GM12878 (cell line): ENCODE results near the gene DMRT2. TPM values are rescaled to one million over a fixed set of nuclear protein-coding genes. Genes with fewer than 3 reads are reported as not detected.
A peak's percentile ranks its signal among the peaks of the same experiment; 100 is the strongest.

Experiments
- ATAC-seq: fragments of 200-7000 bp; cut with Tn5 transposase; 3 replicates; pipeline ENCODE4 v1.9.1; 2020; ENCODE audit warnings: mild to moderate bottlenecking, moderate library complexity
- BruUV-seq: library from RNA; stranded (reverse); fragments of 400-500 nt; replicated peaks from 2 replicates; lab custom pipeline; 2021; lab: Mats Ljungman, UMichigan
- CTCF ChIA-PET: fragments of 300-600 bp; sonication (Branson Sonifier 250); formaldehyde crosslinking; extraction: SDS; loops from one replicate; lab custom pipeline; 2021; ENCODE audit warnings: inconsistent platforms; lab: Yijun Ruan, JAX
- POLR2A ChIA-PET: fragments of 350-600 bp; formaldehyde crosslinking; extraction: SDS; loops from one replicate; lab custom pipeline; 2021; ENCODE audit warnings: inconsistent platforms; lab: Charles Lee
- RAD21 ChIA-PET: fragments of 300-600 bp; sonication (Branson Sonifier 250); formaldehyde crosslinking; loops from one replicate; lab custom pipeline; 2023; ENCODE audit warnings: antibody characterized with exemption; ENCODE audit not compliant: unreplicated experiment; lab: Charles Lee
- SMC1A ChIA-PET: fragments of 300-600 bp; sonication (Branson Sonifier 250); formaldehyde crosslinking; loops from one replicate; lab custom pipeline; 2023; ENCODE audit not compliant: unreplicated experiment, uncharacterized antibody; lab: Charles Lee
- DNase-seq: peaks from one replicate; pipeline ENCODE4 v3.0.0-alpha.2; 2011; ENCODE audit warnings: low read depth, low spot score
- FAIRE-seq: peaks from 3 replicates; lab custom pipeline; 2011; peaks lifted over from hg19 to GRCh38; lab: Jason Lieb, UNC
- H2AFZ ChIP-seq: 2 replicates; pipeline ENCODE4 v1.6.0; 2011; ENCODE audit warnings: low read depth, low read length, control low read depth; ENCODE audit not compliant: control insufficient read depth
- H3K27ac ChIP-seq: 2 replicates; pipeline ENCODE4 v1.5.1; 2011; ENCODE audit warnings: control low read depth; ENCODE audit not compliant: control insufficient read depth, insufficient read depth
- H3K27me3 ChIP-seq, 2 experiments: replicated peaks in 1 of 2; 2 replicates each; pipeline versions ENCODE4 v1.6.0 to v1.6.1; 2011; ENCODE audit warnings: low read length in 1 of 2; ENCODE audit not compliant: control insufficient read depth in 2 of 2, insufficient read depth in 2 of 2
- H3K36me3 ChIP-seq, 2 experiments: 2 replicates each; pipeline ENCODE4 v1.5.1; 2011; ENCODE audit warnings: low read length in 1 of 2; ENCODE audit not compliant: control insufficient read depth in 2 of 2, insufficient read depth in 2 of 2
- H3K4me1 ChIP-seq: 2 replicates; pipeline ENCODE4 v1.6.1; 2011; ENCODE audit warnings: mild to moderate bottlenecking, low read length, moderate library complexity, mixed read lengths; ENCODE audit not compliant: control insufficient read depth, insufficient read depth
- H3K4me2 ChIP-seq: 2 replicates; pipeline ENCODE4 v1.6.0; 2011; ENCODE audit warnings: control low read depth; ENCODE audit not compliant: control insufficient read depth, insufficient read depth
- H3K4me3 ChIP-seq: fragments of 200-600 bp; sonication (generic); 2 replicates; pipeline ENCODE4 v1.5.1; 2016
- H3K79me2 ChIP-seq: 2 replicates; pipeline ENCODE4 v1.6.0; 2011; ENCODE audit warnings: low read length; ENCODE audit not compliant: control insufficient read depth, insufficient read depth
- H3K9ac ChIP-seq: 2 replicates; pipeline ENCODE4 v1.8.0; 2011; ENCODE audit warnings: low read length, control low read depth, mixed read lengths; ENCODE audit not compliant: control insufficient read depth, insufficient read depth
- H3K9me3 ChIP-seq: replicated peaks from 3 replicates; pipeline ENCODE4 v1.5.1; 2011; ENCODE audit warnings: mild to moderate bottlenecking, low read length; ENCODE audit not compliant: control insufficient read depth, insufficient read depth
- H4K20me1 ChIP-seq: 2 replicates; pipeline ENCODE4 v1.6.0; 2011; ENCODE audit not compliant: control insufficient read depth, insufficient read depth
- CTCF ChIP-seq, 3 experiments: IDR thresholded peaks in 2 of 3; conservative IDR thresholded peaks in 1 of 3; 2 replicates each; pipeline ENCODE4 v1.5.1; 2011; ENCODE audit warnings: low read depth in 3 of 3, low read length in 3 of 3, mild to moderate bottlenecking in 3 of 3, control low read depth in 2 of 3, moderate library complexity in 2 of 3, inconsistent platforms in 1 of 3, mixed read lengths in 1 of 3; ENCODE audit not compliant: control insufficient read depth in 2 of 3, insufficient read depth in 1 of 3; ENCODE audit errors: extremely low read depth in 1 of 3
- GATAD2B ChIP-seq: fragments of 450-650 bp; conservative IDR thresholded peaks from 2 replicates; pipeline ENCODE4 v1.6.1; 2017; ENCODE audit warnings: low read depth, mild to moderate bottlenecking, moderate library complexity
- IKZF1 ChIP-seq: fragments of 450-650 bp; conservative IDR thresholded peaks from 2 replicates; pipeline ENCODE4 v1.6.1; 2017; ENCODE audit warnings: antibody characterized with exemption, mild to moderate bottlenecking
- JUNB ChIP-seq: IDR thresholded peaks from 2 replicates; pipeline ENCODE4 v1.6.1; 2016; ENCODE audit warnings: antibody characterized with exemption, mild to moderate bottlenecking
- MLLT1 ChIP-seq: fragments of 450-650 bp; IDR thresholded peaks from 2 replicates; pipeline ENCODE4 v1.6.1; 2016; ENCODE audit warnings: mild to moderate bottlenecking
- MYC ChIP-seq: IDR thresholded peaks from 2 replicates; pipeline ENCODE4 v1.6.1; 2011; ENCODE audit warnings: mild to moderate bottlenecking, low read length, moderate library complexity, inconsistent platforms; ENCODE audit not compliant: insufficient read depth, insufficient replicate concordance, insufficient read length, severe bottlenecking
- RAD21 ChIP-seq: IDR thresholded peaks from 2 replicates; pipeline ENCODE4 v1.6.1; 2011; ENCODE audit warnings: mild to moderate bottlenecking, low read depth, low read length, moderate library complexity; ENCODE audit not compliant: insufficient read depth
- SMC3 ChIP-seq: IDR thresholded peaks from 2 replicates; pipeline ENCODE4 v1.6.1; 2011; ENCODE audit warnings: low read length, improper control_type of control experiment, borderline replicate concordance
- WGBS: methylation state at CpG from one replicate; pipeline ENCODE4 v1.1.6; 2016; ENCODE audit warnings: low lambda C conversion rate; ENCODE audit not compliant: insufficient replicate concordance, insufficient coverage; ENCODE audit errors: missing lambda C conversion rate; 5-methylcytosine and 5-hydroxymethylcytosine counted together
- in situ Hi-C: fragments of 300-500 bp; cut with MboI; formaldehyde crosslinking; loops from 9 replicates; pipeline ENCODE4 v1.14.3; 2018; ENCODE audit warnings: mixed read lengths
- intact Hi-C: fragments of 100-400 bp; cut with micrococcal nuclease; formaldehyde crosslinking; loops from one replicate; pipeline ENCODE4 v1.14.2; 2022; ENCODE audit not compliant: unreplicated experiment
- polyA plus RNA-seq, 11 experiments: library from polyadenylated mRNA; depleted of rRNA in 4 of 11; unstranded in 6 of 11; stranded (reverse) in 5 of 11; fragments of >200 nt; fragmentation: Nextera tagmentation in 4 of 11; fragmentation: Illumina TruSeq in 1 of 11; extraction: Ambion mirVana in 4 of 11; extraction: Trizol in 1 of 11; gene quantifications; 1 replicate in 1 of 11; 2 replicates in 10 of 11; pipeline versions ENCODE4 v1.2.1 to v1.2.3, GENCODE V29; 2011 to 2016; ENCODE audit warnings: inconsistent platforms in 2 of 11, missing spikeins in 2 of 11, low read depth in 1 of 11
- total RNA-seq, 4 experiments: library from RNA; depleted of rRNA in 3 of 4; stranded (reverse); fragments of >200 nt in 3 of 4; fragmentation: Illumina TruSeq in 1 of 4; extraction: Trizol in 1 of 4; gene quantifications; 2 replicates each; pipeline versions ENCODE4 v1.2.1 to v1.2.3, GENCODE V29; 2013 to 2021

The DMRT2 gene
- total and polyA plus RNA-seq, 10 of the 15 experiments (the other 5 are each of a cell fraction or from before 2014, with no cell fraction given), result 0.08 to 50.2 (median 0.69) TPM

DNA sequence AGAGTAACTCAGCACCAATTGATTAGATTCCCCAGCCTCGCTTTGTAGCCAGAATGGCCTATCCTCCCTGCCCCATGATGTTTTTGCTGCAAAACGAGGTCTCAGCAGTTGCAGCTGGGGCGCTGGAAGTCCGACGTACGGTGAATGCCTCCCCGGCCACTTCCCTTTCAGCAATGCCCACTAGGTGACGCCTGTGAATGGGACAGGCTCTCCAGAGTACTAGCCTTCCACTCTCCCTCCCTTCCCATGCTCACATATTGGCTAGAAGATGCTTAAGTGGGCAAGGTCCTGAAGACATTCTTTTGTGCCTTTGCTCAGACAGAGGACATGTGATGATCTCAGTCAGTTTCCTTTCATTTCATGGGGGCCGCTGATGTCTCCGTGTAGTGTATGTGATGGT, 50.8 kb downstream of the DMRT2 start:
- peak; percentile 59 for ATAC-seq
- in situ Hi-C loops, result no loop called here
- no peak for DNase-seq
- H4K20me1 ChIP-seq, result no peaks in the 10 kb centered on the region
- H3K4me3 ChIP-seq, result no peak overlapping the region
- no peak for FAIRE-seq
- no peak for TF ChIP-seq MYC
- TF ChIP-seq RAD21, result peak; percentile 40; the same call in 1 of the 2 replicates
- TF ChIP-seq JUNB, result no peak
- TF ChIP-seq IKZF1, result peak; percentile 14; the same call in 1 of the 2 replicates
- TF ChIP-seq CTCF (IDR thresholded peaks at IDR 0.05 in 2 of 3, conservative IDR thresholded peaks at IDR 0.05 in 1 of 3; ENCODE audit: control insufficient read depth in 2 of 3, extremely low read depth in 1 of 3, insufficient read depth in 1 of 3, low read depth in 3 of 3, low read length in 3 of 3), result peak; percentile 28 to 49 (median 36); a peak in 4 of 6 replicates
- peak; percentile 43 for TF ChIP-seq SMC3
- peak; percentile 47; the same call in 1 of the 2 replicates for TF ChIP-seq MLLT1
- no peak for TF ChIP-seq GATAD2B
- H2AFZ ChIP-seq, result no peak overlapping the region
- H3K9me3 ChIP-seq, result no peaks in the 10 kb centered on the region
- ChIA-PET CTCF (interaction anchor here (0.5 to 4.2 kb wide), 19 partner anchors 11 to 501 kb away, joined by 3 to 20 read pairs (median 4); no protein-coding TSS in a partner anchor), POLR2A (interaction anchor here (2.0 kb wide), 1 partner anchor 11 kb away, joined by 6 read pairs; no protein-coding TSS in a partner anchor), RAD21 (interaction anchor here (0.9 to 4.1 kb wide), 14 partner anchors 11 to 501 kb away, joined by 3 to 27 read pairs (median 6); partner anchors contain the start of gene DMRT2), SMC1A (interaction anchor here (1.0 to 8.9 kb wide), 18 partner anchors 11 to 356 kb away, joined by 3 to 59 read pairs (median 5); no protein-coding TSS in a partner anchor)
- H3K9ac ChIP-seq, result no peak overlapping the region
- intact Hi-C loops, result loop anchor here (5.0 kb wide), 1 partner anchor 166 kb away; no protein-coding TSS in a partner anchor
- BruUV-seq, result no TSS peak
- H3K79me2 ChIP-seq, result no peaks in the 10 kb centered on the region
- no peaks in the 10 kb centered on the region for H3K27me3 ChIP-seq
- no peaks in the 10 kb centered on the region for H3K36me3 ChIP-seq
- 30% methylated on average over 10 of the region's 10 CpGs for whole genome bisulfite sequencing
- H3K4me2 ChIP-seq, result no peak overlapping the region
- H3K4me1 ChIP-seq, result no peaks in the 10 kb centered on the region
- no peak overlapping the region for H3K27ac ChIP-seq
